PC-9 (cell line): ENCODE measurements around the gene VPS11. TPM values are rescaled to one million over a fixed set of nuclear protein-coding genes. Genes with fewer than 3 reads are reported as not detected.
A peak's percentile ranks its signal among the peaks of the same experiment; 100 is the strongest.

Source experiments
- BruUV-seq: library from RNA; stranded (reverse); fragments of 400-500 nt; replicated peaks from 2 replicates; lab custom pipeline; 2021; lab: Mats Ljungman, UMichigan
- CTCF ChIA-PET: fragments of 300-600 bp; sonication (Branson Sonifier 250); formaldehyde crosslinking; loops from one replicate; lab custom pipeline; 2022; ENCODE audit warnings: antibody characterized with exemption; lab: Charles Lee
- POLR2A ChIA-PET: fragments of 300-600 bp; sonication (Branson Sonifier 250); formaldehyde crosslinking; loops from one replicate; lab custom pipeline; 2022; ENCODE audit warnings: antibody characterized with exemption; ENCODE audit not compliant: unreplicated experiment; lab: Charles Lee
- DNase-seq, 2 experiments: peaks; one replicate each; pipeline versions ENCODE4 v3.0.0 to v3.0.0-alpha.2; 2015 to 2022; ENCODE audit warnings: mixed read lengths in 1 of 2
- H2AFZ ChIP-seq: fragments of 200-600 bp; sonication (generic); 2 replicates; pipeline ENCODE4 v1.8.1; 2017; ENCODE audit warnings: antibody characterized with exemption
- H3F3A ChIP-seq: fragments of 200-600 bp; sonication (generic); 2 replicates; pipeline ENCODE4 v1.8.1; 2017; ENCODE audit warnings: antibody characterized with exemption, mild to moderate bottlenecking, low read depth; ENCODE audit not compliant: insufficient read depth
- H3K27ac ChIP-seq: fragments of 200-600 bp; sonication (generic); 2 replicates; pipeline ENCODE4 v1.6.1; 2016; ENCODE audit warnings: mixed run types
- H3K27me3 ChIP-seq: fragments of 200-600 bp; sonication (generic); 2 replicates; pipeline ENCODE4 v1.6.1; 2016; ENCODE audit warnings: low read depth, mixed run types; ENCODE audit not compliant: insufficient read depth
- H3K36me3 ChIP-seq: fragments of 200-600 bp; sonication (generic); 2 replicates; pipeline ENCODE4 v1.6.1; 2016; ENCODE audit warnings: low read depth, mixed run types
- H3K4me1 ChIP-seq: fragments of 200-600 bp; sonication (generic); replicated peaks from 2 replicates; pipeline ENCODE4 v1.6.1; 2016; ENCODE audit warnings: mixed run types; ENCODE audit not compliant: insufficient read depth
- H3K4me2 ChIP-seq: fragments of 200-600 bp; sonication (generic); 2 replicates; pipeline ENCODE4 v1.6.1; 2017; ENCODE audit warnings: mixed run types
- H3K4me3 ChIP-seq: fragments of 200-600 bp; sonication (generic); 2 replicates; pipeline ENCODE4 v1.6.1; 2016; ENCODE audit warnings: mixed run types
- H3K79me2 ChIP-seq: fragments of 200-600 bp; sonication (generic); 2 replicates; pipeline ENCODE4 v1.6.1; 2017; ENCODE audit warnings: low read depth, mixed run types
- H3K9me2 ChIP-seq: fragments of 200-600 bp; sonication (generic); 2 replicates; pipeline ENCODE4 v1.8.1; 2017; ENCODE audit warnings: mild to moderate bottlenecking; ENCODE audit not compliant: insufficient read depth
- H3K9me3 ChIP-seq: fragments of 200-600 bp; sonication (generic); 2 replicates; pipeline ENCODE4 v1.8.1; 2016; ENCODE audit warnings: low read depth; ENCODE audit not compliant: insufficient read depth
- H4K20me1 ChIP-seq: fragments of 200-600 bp; sonication (generic); 2 replicates; pipeline ENCODE4 v1.8.1; 2017; ENCODE audit not compliant: insufficient read depth
- EZH2 ChIP-seq: fragments of 200-600 bp; sonication (generic); IDR thresholded peaks from 2 replicates; pipeline ENCODE4 v1.8.0; 2017; ENCODE audit warnings: antibody characterized with exemption, low read depth
- intact Hi-C: fragments of 100-400 bp; cut with micrococcal nuclease; formaldehyde crosslinking; loops from one replicate; pipeline ENCODE4 v1.10.0; 2022; ENCODE audit not compliant: unreplicated experiment
- total RNA-seq: library from RNA; stranded (reverse); gene quantifications from 2 replicates; pipeline ENCODE4 v1.2.3, GENCODE V29; 2021
- TF ChIP-seq, protein P1 (sequence below): fragments of 200-600 bp; sonication (generic); conservative IDR thresholded peaks from 2 replicates; pipeline ENCODE4 v1.6.1; 2017; ENCODE audit warnings: mixed run types, antibody characterized with exemption, mild to moderate bottlenecking, moderate library complexity

VPS11 gene
- total RNA-seq, 1 experiment from 2014 or later, result 21.1 TPM

DNA sequence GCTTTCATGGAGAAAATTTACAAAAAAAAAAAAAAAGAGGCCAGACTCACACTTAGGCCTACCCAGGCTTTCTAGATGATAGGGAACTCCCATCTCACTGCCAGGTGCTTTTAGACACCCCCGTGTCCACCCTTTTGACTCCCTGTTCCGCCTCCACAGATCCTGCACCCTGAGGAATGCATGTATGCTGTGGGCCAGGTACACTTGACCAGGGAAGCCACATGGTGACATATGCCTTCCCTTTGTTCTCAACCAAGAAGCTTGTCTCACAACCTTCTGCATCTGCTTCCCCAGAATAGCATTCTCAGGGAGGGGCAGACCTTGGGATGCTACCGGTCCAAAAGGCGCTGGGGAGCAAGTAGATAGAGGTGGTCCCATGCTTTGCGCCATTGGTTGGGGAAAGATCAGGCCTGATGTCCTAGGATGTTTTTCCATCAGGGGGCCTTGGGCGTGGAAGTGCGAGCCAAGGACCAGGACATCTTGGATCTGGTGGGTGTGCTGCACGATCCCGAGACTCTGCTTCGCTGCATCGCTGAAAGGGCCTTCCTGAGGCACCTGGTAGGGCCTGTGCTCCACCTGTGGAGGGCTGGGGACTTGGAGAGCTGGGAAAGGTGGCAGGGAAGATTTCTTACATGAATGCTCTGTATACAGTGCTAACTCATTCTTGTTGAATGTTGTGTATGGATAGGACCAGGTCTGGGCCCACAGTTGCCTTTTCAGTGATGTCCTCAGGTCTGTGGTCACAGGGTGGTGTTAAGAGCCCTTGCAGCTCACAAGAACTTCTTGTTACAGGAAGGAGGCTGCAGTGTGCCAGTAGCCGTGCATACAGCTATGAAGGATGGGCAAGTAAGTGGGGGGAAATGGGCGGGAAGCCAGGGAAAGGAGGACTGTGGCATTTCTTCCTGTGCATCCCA is 24.6 kb downstream of the VPS11 start:
- Histone ChIP-seq H3K79me2 (peaks cover 42% of the 10 kb centered on the region), H2AFZ (no peak overlapping the region), H3K9me2 (no peaks in the 10 kb centered on the region), H3F3A (peaks cover 53% of the 10 kb centered on the region; the same call in 1 of the 2 replicates), H3K9me3 (no peaks in the 10 kb centered on the region), H3K4me2 (peak overlapping the region; percentile 99), H4K20me1 (peaks cover 18% of the 10 kb centered on the region), H3K4me1 (peaks cover 31% of the 10 kb centered on the region), H3K27ac (no peak overlapping the region; the same call in 1 of the 2 replicates), H3K4me3 (peak overlapping the region; percentile 91; the same call in 1 of the 2 replicates), H3K36me3 (peaks cover 21% of the 10 kb centered on the region), H3K27me3 (no peaks in the 10 kb centered on the region)
- DNase-seq, result no peak
- TF ChIP-seq EZH2, result no peak
- TF ChIP-seq, protein P1, sequence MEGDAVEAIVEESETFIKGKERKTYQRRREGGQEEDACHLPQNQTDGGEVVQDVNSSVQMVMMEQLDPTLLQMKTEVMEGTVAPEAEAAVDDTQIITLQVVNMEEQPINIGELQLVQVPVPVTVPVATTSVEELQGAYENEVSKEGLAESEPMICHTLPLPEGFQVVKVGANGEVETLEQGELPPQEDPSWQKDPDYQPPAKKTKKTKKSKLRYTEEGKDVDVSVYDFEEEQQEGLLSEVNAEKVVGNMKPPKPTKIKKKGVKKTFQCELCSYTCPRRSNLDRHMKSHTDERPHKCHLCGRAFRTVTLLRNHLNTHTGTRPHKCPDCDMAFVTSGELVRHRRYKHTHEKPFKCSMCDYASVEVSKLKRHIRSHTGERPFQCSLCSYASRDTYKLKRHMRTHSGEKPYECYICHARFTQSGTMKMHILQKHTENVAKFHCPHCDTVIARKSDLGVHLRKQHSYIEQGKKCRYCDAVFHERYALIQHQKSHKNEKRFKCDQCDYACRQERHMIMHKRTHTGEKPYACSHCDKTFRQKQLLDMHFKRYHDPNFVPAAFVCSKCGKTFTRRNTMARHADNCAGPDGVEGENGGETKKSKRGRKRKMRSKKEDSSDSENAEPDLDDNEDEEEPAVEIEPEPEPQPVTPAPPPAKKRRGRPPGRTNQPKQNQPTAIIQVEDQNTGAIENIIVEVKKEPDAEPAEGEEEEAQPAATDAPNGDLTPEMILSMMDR, result no peak
- BruUV-seq, result no TSS peak
- CTCF ChIA-PET, result no interaction called here
- POLR2A ChIA-PET, result interaction anchor here (0.6 to 0.7 kb wide), 3 partner anchors 242 to 477 kb away, joined by 4 to 34 read pairs (median 27); no protein-coding TSS in a partner anchor
- intact Hi-C loops, result loop anchor here (10.0 kb wide), 1 partner anchor 383 kb away; no protein-coding TSS in a partner anchor

DNA sequence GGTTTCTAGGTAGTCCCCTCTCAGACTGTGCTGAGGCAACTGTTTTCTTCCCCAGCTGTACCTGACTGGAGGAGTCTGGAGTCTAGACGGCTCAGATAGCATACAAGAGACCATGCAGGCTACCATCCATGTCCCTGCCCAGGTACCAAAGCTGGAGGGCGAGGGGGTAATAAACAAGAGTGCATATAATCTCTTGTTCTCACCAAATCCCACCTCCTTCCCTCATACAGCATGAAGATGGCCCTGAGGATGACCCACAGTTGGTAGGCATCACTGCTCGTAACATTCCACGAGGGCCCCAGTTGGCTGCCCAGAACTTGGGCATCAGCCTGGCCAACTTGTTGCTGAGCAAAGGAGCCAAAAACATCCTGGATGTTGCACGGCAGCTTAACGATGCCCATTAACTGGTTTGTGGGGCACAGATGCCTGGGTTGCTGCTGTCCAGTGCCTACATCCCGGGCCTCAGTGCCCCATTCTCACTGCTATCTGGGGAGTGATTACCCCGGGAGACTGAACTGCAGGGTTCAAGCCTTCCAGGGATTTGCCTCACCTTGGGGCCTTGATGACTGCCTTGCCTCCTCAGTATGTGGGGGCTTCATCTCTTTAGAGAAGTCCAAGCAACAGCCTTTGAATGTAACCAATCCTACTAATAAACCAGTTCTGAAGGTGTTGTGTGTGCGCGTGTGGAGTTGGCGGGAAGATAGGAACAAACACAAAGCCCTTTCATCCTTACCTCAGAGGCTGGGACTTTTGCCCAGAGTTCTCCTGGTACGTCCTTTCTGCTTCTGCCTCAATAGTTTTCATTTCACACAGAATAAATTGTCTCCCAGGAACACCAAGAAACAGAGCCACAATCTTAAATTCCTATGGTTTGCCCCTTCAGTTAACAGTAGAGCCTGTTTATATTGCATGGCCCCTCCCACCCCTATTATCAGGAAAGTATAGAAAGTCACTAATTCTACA is 25.5 kb downstream of the VPS11 start:
- Histone ChIP-seq H4K20me1 (peaks cover 18% of the 10 kb centered on the region), H3K9me3 (no peaks in the 10 kb centered on the region), H3F3A (peaks cover 59% of the 10 kb centered on the region; the same call in 1 of the 2 replicates), H3K4me3 (peak overlapping the region; percentile 91), H3K36me3 (peaks cover 25% of the 10 kb centered on the region), H3K4me1 (peaks cover 23% of the 10 kb centered on the region), H3K4me2 (peak overlapping the region; percentile 99), H3K9me2 (no peaks in the 10 kb centered on the region), H3K27ac (0 out of 2 replicates have a peak overlapping the region, but pooled peaks have one; percentile 48), H2AFZ (no peak overlapping the region), H3K27me3 (no peaks in the 10 kb centered on the region), H3K79me2 (peaks cover 39% of the 10 kb centered on the region)
- ChIA-PET CTCF (no interaction called here), POLR2A (interaction anchor here (0.6 kb wide), 2 partner anchors 241 to 478 kb away, joined by 4 to 34 read pairs; no protein-coding TSS in a partner anchor)
- no TSS peak for BruUV-seq
- intact Hi-C loops, result loop anchor here (10.0 kb wide), 1 partner anchor 382 kb away; no protein-coding TSS in a partner anchor
- DNase-seq, result no peak
- TF ChIP-seq EZH2, result no peak
- TF ChIP-seq, protein P1, result no peak
